Hematopoietic multipotent progenitor cell treated with erythropoietin and hydrocortisone succinate and interleukin-3 and kit ligand, for 15 days (in vitro differentiated cells): ENCODE data around the gene TLK2.

ENCODE experiments used
- DNase-seq: peaks from one replicate; pipeline ENCODE4 v3.0.0-alpha.2; 2015; ENCODE audit warnings: low spot score

The TLK2 gene

GRCh38 chr17:62629556-62630364 lies 151.1 kb downstream of the TLK2 start:
- no peak for DNase-seq

GRCh38 chr17:62630365-62631085 lies 151.9 kb downstream of the TLK2 start:
- DNase-seq = no peak

- DNase-seq = no peak
Measured at GRCh38 chr17:62631086-62631935, 152.7 kb downstream of the TLK2 start.

GRCh38 chr17:62631936-62632924 lies 153.6 kb downstream of the TLK2 start:
- no peak for DNase-seq

GRCh38 chr17:62637809-62638208 lies 159.2 kb downstream of the TLK2 start:
- no peak for DNase-seq

- no peak for DNase-seq
Measured at GRCh38 chr17:62641153-62641552, 162.5 kb downstream of the TLK2 start.

- no peak for DNase-seq
Measured at GRCh38 chr17:62641951-62642350, 163.3 kb downstream of the TLK2 start.

- DNase-seq = no peak
Measured at GRCh38 chr17:62643496-62643895, 164.9 kb downstream of the TLK2 start.

GRCh38 chr17:62644487-62645173 lies 166.0 kb downstream of the TLK2 start:
- DNase-seq = no peak

- DNase-seq = no peak
Measured at GRCh38 chr17:62648251-62648955, 169.8 kb downstream of the TLK2 start.

- DNase-seq = no peak
Measured at GRCh38 chr17:62648956-62649294, 170.3 kb downstream of the TLK2 start.

GRCh38 chr17:62649570-62649969 lies 170.9 kb downstream of the TLK2 start:
- no peak for DNase-seq

GRCh38 chr17:62650587-62650986 lies 172.0 kb downstream of the TLK2 start:
- DNase-seq = no peak

GRCh38 chr17:62652251-62653001 lies 173.8 kb downstream of the TLK2 start:
- DNase-seq = no peak

- DNase-seq = no peak
Measured at GRCh38 chr17:62653002-62653825, 174.6 kb downstream of the TLK2 start.

GRCh38 chr17:62653826-62654761 lies 175.5 kb downstream of the TLK2 start:
- DNase-seq = no peak

GRCh38 chr17:62655656-62656055 lies 177.0 kb downstream of the TLK2 start:
- DNase-seq = no peak
